ENCODE results near the gene MORC3. TPM values are rescaled to one million over a fixed set of nuclear protein-coding genes. Genes with fewer than 3 reads are reported as not detected.

Gene MORC3
- total and polyA plus RNA-seq, 2 of the 4 experiments (the other 2 are of a cell fraction) = 14.0 to 23.5 TPM

GRCh38 chr21:36325373-36326010 is 5.5 kb downstream of the MORC3 start:
- TF ChIP-seq CTCF (conservative IDR thresholded peaks at IDR 0.05; ENCODE audit: low read depth, low read length) (no peak), BHLHE40 (IDR thresholded peaks at IDR 0.05; ENCODE audit: low read depth, low read length) (no peak), MXI1 (IDR thresholded peaks at IDR 0.05; ENCODE audit: borderline replicate concordance, low read depth, low read length) (no peak), RAD21 (IDR thresholded peaks at IDR 0.05; ENCODE audit: low read length) (no peak), NFE2L2 (IDR thresholded peaks at IDR 0.05; ENCODE audit: low read depth, low read length) (no peak), ELK1 (IDR thresholded peaks at IDR 0.05; ENCODE audit: borderline replicate concordance, low read depth, low read length) (no peak)
- Histone ChIP-seq H4K8ac (ENCODE audit: low read depth in 2 of 2, low read length in 2 of 2) (no peak overlapping the region), H4K5ac (ENCODE audit: low read depth, low read length) (no peak overlapping the region), H2BK20ac (ENCODE audit: low read depth, low read length) (no peak overlapping the region), H3K18ac (ENCODE audit: low read depth, low read length) (no peak overlapping the region), H4K20me1 (ENCODE audit: insufficient read depth, low read length) (peaks cover 62% of the 10 kb centered on the region), H2BK15ac (ENCODE audit: low read depth, low read length) (no peak overlapping the region), H2BK5ac (ENCODE audit: low read depth, low read length, poor library complexity, severe bottlenecking) (no peak overlapping the region), H2AK5ac (ENCODE audit: low read depth, low read length) (no peak overlapping the region), H3K79me1 (ENCODE audit: low read depth in 1 of 2, low read length in 2 of 2) (peaks cover 9 to 57% of the 10 kb centered on the region in 2 experiments), H3K9ac (ENCODE audit: low read depth, low read length) (no peak overlapping the region), H3K27ac (ENCODE audit: insufficient read depth, low read length) (no peak overlapping the region), H3K4me2 (ENCODE audit: low read depth, low read length) (no peak overlapping the region), H2BK120ac (ENCODE audit: low read depth, low read length) (no peak overlapping the region), H3K9me3 (ENCODE audit: control insufficient read depth, insufficient read depth, low read length) (no peaks in the 10 kb centered on the region), H3K9me1 (ENCODE audit: insufficient read depth, low read length) (no peaks in the 10 kb centered on the region; the same call in 1 of the 2 replicates), H3K56ac (ENCODE audit: extremely low read depth, insufficient read depth, low read length) (no peak overlapping the region), H3K4ac (ENCODE audit: low read depth, low read length) (no peak overlapping the region), H2AFZ (replicated peaks; ENCODE audit: low read length, poor library complexity) (no peak overlapping the region), H2AK9ac (replicated peaks; ENCODE audit: low read depth, low read length, poor library complexity) (no peak overlapping the region), H3K4me1 (ENCODE audit: control insufficient read depth, insufficient read depth, low read length) (peaks cover 5% of the 10 kb centered on the region), H3K23ac (ENCODE audit: low read depth, low read length) (no peak overlapping the region), H3K27me3 (ENCODE audit: control insufficient read depth, insufficient read depth, low read length) (no peaks in the 10 kb centered on the region), H3K36me3 (ENCODE audit: control insufficient read depth, insufficient read depth, low read length) (peaks cover 7% of the 10 kb centered on the region), H4K91ac (ENCODE audit: insufficient read depth, low read depth, low read length) (no peak overlapping the region), H3K4me3 (ENCODE audit: insufficient read depth, low read depth, low read length) (no peak overlapping the region), H3K14ac (replicated peaks; ENCODE audit: low read depth, low read length) (no peak overlapping the region)
- dilution Hi-C loops (cut with HindIII; ENCODE audit: low sequenced_read_pairs, unreplicated experiment) (no loop called here), intact Hi-C loops (cut with micrococcal nuclease) (no loop called here), in situ Hi-C loops (cut with MboI; ENCODE audit: low sequenced_read_pairs) (no loop called here)
- ChIA-PET POLR2A (ENCODE audit: unreplicated experiment) (no interaction called here), CTCF (interaction anchor here (0.9 kb wide), 1 partner anchor 11 kb away, joined by 3 read pairs; no protein-coding TSS in a partner anchor)
- no TSS peak for BruUV-seq (replicated peaks)
- 100% methylated on average over 1 of the region's 8 CpGs; no CpG with 5 or more reads in 1 of the 2 experiments for WGBS, 2 experiments (ENCODE audit: extremely low coverage in 2 of 2, insufficient read length in 1 of 2)
- DNase-seq (peak; percentile 42), ATAC-seq (ENCODE audit: low read depth) (no peak)

Measured in IMR-90 (cell line).